NCI-H460 (cell line): Measurements from ENCODE around the gene SAMD4A. TPM values are rescaled to one million over a fixed set of nuclear protein-coding genes. Genes with fewer than 3 reads are reported as not detected.

Experiments used
- DNase-seq: peaks from one replicate; pipeline ENCODE4 v3.0.0-alpha.2; 2016; ENCODE audit warnings: low read depth; ENCODE audit errors: extremely low read depth
- total RNA-seq: library from RNA; depleted of rRNA; stranded (reverse); fragments of >200 nt; shearing (Covaris generic); gene quantifications from 2 replicates; pipeline ENCODE4 v1.2.3, GENCODE V29; 2014

The SAMD4A gene
- total RNA-seq, 1 experiment from 2014 or later = 23.4 TPM

GRCh38 chr14:54564868-54565784, 1.8 kb upstream of the SAMD4A start:
- DNase-seq = peak; percentile 48

GRCh38 chr14:54565785-54566409, 1.0 kb upstream of the SAMD4A start:
- DNase-seq = peak; percentile 82

GRCh38 chr14:54567224-54567638, 303 bp downstream of the SAMD4A start:
- DNase-seq = no peak

- DNase-seq = no peak
Measured at GRCh38 chr14:54567639-54568561, 972 bp downstream of the SAMD4A start.

- no peak for DNase-seq
Measured at GRCh38 chr14:54568821-54569595, 2.1 kb downstream of the SAMD4A start.

- DNase-seq = no peak
Measured at GRCh38 chr14:54570047-54570446, 3.1 kb downstream of the SAMD4A start.

- no peak for DNase-seq
Measured at GRCh38 chr14:54570631-54571415, 3.9 kb downstream of the SAMD4A start.

GRCh38 chr14:54572316-54572715, 5.4 kb downstream of the SAMD4A start:
- DNase-seq = no peak

GRCh38 chr14:54574528-54574927, 7.6 kb downstream of the SAMD4A start:
- DNase-seq = no peak

GRCh38 chr14:54577494-54577893, 10.6 kb downstream of the SAMD4A start:
- no peak for DNase-seq

- DNase-seq = no peak
Measured at GRCh38 chr14:54577977-54578376, 11.0 kb downstream of the SAMD4A start.

- peak; percentile 53 for DNase-seq
Measured at GRCh38 chr14:54579621-54580020, 12.7 kb downstream of the SAMD4A start.

GRCh38 chr14:54580933-54581332, 14.0 kb downstream of the SAMD4A start:
- DNase-seq = no peak

GRCh38 chr14:54582334-54582733, 15.4 kb downstream of the SAMD4A start:
- no peak for DNase-seq

GRCh38 chr14:54584097-54584496, 17.2 kb downstream of the SAMD4A start:
- DNase-seq = no peak

- no peak for DNase-seq
Measured at GRCh38 chr14:54585214-54585613, 18.3 kb downstream of the SAMD4A start.

GRCh38 chr14:54589076-54589475, 22.1 kb downstream of the SAMD4A start:
- no peak for DNase-seq

GRCh38 chr14:54589843-54590242, 22.9 kb downstream of the SAMD4A start:
- DNase-seq = no peak

GRCh38 chr14:54590481-54590880, 23.6 kb downstream of the SAMD4A start:
- no peak for DNase-seq
